HG02798 (cell line): ENCODE results near the gene RDH12.

Experiments used
- ATAC-seq: cut with Tn5 transposase; IDR thresholded peaks from one replicate; pipeline ENCODE4 v1.9.1; 2021; ENCODE audit warnings: mild to moderate bottlenecking; ENCODE audit not compliant: unreplicated experiment, poor library complexity

RDH12 gene

DNA sequence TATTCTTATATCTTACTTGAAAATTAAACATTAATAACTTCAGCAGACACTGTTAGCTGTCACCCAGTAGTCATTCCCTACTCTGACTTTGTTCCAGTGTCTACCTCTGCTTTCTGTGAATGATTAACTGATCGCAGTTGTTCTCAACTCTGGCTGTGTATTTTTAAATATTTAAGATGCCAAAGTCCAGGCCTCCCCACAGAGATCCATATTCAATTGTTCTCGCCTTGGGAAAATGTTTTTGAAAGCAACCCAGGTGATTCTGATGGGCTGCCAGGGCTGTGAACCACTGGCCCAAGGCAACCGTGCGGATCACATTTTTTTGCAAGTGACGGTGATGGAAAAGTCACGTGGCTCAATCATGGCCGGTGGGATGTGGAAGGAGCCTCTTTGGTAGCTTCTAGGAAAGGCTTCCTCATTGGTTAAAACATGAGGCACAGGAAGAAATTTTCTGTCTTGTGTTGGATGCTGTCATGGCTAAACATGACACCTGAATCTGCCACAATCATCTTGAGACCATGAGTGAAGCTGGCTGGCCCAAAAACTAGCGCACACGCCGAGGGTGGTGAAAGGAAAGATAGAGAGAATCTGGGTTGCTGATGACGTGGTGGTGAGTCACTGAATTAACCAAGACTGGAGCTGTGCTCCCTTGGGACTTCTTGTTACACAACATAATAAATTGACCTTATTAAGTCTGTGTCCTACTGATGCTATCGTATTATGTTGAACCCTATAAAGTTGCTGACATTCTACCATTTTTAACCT, 37.2 kb downstream of the RDH12 start:
- ATAC-seq: no peak

DNA sequence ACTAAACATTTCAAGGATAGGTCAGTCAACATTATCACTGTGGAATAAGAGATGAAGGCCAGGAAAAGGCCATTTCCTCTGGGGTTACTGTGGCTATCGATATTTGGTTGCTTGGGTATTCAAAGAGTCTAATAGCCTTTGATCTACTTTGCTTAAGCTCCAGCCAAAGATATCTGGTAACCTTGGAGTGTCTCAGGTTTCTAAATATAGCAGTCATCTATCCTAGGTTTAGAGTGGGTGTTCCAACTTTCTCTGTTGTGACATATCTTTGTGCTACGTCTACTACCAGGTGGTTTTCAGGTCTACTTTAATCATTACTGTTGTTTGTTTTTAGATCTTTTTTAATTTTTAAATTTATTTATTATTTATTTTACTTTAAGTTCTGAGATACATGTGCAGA, 42.4 kb downstream of the RDH12 start:
- no peak for ATAC-seq

GRCh38 chr14:67746927-67747326, 45.2 kb downstream of the RDH12 start:
- ATAC-seq: peak; percentile 53

- no peak for ATAC-seq
Observed at GRCh38 chr14:67748312-67748711, 46.6 kb downstream of the RDH12 start.

DNA sequence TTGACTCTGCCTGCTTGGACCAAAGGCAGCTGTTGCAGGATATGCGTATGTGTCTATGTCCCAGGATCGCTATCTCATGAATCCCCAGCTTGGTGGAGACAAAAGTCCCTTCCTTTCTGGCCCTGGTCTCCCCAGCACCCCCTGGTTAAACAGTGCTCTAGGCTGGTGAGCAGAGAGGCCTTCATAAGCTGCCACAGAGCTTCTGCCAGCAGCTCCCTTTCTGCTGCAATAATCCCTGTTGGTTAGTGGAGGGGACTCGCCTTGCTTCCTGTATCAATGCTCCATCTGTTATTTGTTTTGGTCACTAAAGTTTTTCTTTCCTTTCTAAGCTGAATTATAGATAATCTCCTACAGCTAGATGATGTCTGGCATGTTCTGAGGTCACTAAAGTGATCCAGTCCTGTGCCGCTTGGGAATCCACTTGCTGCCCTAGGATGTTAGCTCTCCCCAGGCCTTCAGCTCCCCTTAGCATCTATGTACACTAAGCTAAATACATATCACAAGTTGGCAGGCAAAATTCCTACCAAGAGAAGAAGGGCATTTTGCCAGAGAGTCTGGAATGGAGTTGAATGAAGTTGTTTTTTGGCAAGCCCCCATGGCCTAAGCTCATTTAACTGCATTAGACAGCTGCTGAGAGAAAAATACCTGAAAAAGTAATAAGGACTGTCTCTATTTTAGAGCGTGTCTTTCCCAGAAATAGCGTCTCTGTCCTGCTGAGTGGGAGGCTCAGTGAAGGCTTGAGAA, 47.8 kb downstream of the RDH12 start:
- ATAC-seq: no peak

- no peak for ATAC-seq
Observed at GRCh38 chr14:67756496-67756895, 54.8 kb downstream of the RDH12 start.

DNA sequence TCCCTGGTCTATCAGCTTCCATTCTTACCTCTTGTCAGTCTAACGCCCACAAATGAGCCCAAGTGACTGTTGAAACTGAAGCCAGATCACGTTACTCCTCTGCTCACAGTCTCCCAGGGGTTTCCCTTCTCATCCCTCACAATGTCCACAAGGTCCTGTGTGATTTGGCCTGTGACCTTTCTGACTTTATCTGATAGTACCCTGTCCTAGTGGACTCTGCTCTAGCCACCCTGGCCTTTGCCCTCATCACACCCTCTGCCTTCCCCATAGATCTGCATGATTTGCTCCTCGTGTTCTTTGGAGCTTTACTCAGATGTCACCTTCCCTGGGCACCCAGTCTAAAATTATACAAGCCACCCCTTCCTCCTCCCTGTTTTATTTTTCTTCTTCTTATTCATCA, 55.5 kb downstream of the RDH12 start:
- ATAC-seq: no peak

GRCh38 chr14:67759916-67760315, 58.2 kb downstream of the RDH12 start:
- ATAC-seq: no peak

- no peak for ATAC-seq
Observed at GRCh38 chr14:67762051-67762450, 60.4 kb downstream of the RDH12 start.

DNA sequence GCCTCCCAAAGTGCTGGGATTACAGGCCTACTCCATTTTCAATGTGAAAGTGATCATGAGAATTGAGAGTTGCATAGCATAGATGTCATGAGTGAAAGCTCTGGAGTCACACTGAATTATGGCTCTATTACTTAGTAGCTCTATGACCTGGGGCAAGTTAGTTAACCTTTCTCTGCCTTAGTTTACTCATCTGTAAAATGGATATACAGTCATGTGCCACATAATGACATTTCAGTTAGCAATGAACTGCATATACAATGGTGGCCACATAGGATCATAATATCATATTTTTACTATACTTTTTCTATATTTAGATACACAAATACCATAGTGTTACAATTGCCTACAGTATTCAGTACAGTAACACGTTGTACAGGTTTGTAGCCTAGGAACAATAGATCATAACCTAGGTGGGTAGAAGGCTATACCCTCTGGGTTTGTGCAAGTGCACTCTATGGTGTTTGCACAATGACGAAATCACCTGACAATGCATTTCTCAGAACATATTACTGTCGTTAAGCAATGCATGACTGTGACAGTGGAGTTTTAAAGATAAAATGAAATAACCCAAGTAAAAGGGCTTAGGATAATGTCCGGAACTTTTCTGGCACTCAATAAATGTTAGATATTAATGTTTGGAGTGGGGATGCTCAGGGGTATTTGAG, 61.6 kb downstream of the RDH12 start:
- no peak for ATAC-seq

DNA sequence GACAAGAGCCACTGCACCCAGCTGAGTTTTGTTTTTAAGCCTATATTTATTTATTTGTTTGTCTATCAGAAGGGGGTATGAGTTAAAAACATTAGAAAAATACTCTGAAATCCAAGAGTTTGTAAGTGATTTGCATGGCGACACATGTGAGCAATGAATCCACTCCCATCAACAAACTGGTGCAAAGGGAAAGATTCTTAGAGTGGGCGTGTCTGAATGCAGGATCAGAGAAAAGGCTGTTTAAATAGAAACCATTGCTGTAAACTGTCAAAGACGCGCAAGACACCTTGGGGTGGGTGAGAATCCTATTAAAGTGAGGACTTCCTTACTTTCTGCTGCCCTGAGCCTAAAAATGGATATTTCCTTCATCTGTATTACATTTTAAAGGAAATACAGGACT, 62.8 kb downstream of the RDH12 start:
- ATAC-seq: no peak

DNA sequence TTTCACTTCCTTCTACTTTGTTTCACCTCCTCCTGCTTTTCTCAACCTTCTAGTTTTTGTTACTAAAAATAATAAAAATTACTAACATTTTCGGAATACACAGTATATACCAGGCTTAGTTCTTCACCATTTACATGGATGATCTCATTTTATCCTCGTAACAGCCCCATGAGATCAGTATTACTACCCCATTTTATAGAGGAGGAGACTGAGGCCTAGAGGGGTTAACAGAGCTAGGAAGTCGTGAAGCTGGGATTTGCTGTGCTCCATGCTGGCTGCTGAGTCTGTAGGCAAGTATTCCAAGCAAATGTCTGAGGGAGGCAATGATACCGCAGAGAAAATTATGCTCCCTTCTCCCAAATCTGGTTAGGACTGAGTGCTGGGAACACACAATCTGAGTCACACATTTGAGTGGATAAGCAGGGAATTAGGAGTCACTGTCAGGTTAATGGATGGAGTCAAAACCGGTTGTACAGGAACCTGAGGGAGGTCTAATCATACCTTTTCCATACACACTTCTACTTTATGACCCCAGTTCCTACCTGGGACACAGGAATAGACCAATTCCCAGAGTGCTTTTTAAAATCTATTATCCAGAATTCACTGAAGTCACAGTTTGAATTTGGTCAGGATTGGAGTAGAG, 63.6 kb downstream of the RDH12 start:
- no peak for ATAC-seq

- ATAC-seq: no peak
Observed at GRCh38 chr14:67766035-67766680, 64.5 kb downstream of the RDH12 start.

DNA sequence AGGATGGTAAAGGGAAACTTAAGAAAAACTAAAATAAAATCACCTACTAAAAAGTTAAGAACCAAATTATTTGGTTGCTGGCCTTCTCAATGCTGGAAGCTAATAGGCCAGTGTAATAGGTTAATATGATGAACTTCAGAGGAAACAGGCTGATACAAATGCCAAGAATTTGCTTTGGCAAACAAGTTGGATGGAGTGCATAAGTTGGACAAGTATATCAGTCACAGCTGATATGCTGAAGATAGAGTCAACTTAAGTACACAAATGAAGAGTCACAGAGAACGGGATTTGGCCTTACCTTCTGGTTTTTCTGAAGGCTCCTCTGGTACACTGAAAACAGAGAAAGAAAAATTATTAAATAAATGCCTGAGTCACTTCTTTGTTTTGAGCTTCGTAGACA, 66.5 kb downstream of the RDH12 start:
- no peak for ATAC-seq

DNA sequence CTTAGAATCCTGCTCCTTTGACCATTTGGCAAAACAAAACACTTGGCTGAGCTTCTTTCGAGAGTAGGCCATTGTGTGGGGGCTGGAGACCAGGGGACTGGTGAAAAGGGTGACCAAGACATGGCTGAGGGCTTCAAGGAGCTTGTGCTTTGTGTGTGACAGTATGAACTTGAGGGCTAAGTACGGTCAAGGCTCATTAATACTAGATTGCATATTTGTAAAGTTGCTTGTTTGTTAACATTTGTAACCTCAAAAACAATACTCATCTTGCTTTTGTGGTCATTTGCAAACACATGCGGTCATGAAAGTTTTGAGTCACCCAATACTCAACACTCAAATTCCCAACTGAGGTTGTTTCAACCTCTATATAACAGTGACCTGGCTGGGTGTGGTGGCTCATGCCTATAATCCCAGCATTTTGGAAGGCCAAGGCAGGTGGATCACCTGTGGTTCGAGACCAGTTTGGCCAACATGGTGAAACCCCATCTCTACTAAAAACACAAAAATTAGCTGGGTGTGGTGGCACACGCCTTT, 72.2 kb downstream of the RDH12 start:
- no peak for ATAC-seq

- ATAC-seq: no peak
Observed at GRCh38 chr14:67776653-67777322, 75.1 kb downstream of the RDH12 start.

GRCh38 chr14:67778792-67779191, 77.1 kb downstream of the RDH12 start:
- no peak for ATAC-seq

GRCh38 chr14:67782090-67782489, 80.4 kb downstream of the RDH12 start:
- no peak for ATAC-seq
